ENCODE measurements around the gene IL10RA. TPM values are rescaled to one million over a fixed set of nuclear protein-coding genes. Genes with fewer than 3 reads are reported as not detected.

IL10RA gene
- total RNA-seq, 3 donors from 2014 or later, result 9.3 to 25.9 (median 12.5) TPM

DNA sequence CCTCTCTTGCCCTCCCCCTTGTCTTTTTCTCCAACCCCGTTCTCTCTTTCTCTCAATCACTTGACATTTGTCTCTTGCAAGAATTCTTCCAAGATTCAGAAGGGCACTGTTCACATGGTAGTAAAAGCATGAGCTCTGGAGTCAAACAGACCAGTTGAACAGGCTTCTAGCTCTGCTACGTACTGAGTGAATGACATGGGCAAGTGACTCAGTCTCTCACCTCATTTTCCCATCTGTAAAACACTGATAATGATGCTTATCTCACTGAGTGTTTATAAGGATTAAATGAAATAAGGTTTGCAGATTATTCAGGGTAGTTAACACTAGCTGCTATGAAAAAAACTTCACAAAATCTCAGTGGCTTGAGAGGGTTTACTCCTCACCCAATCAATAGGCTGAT is 5.9 kb upstream of the IL10RA start:
- no peaks in the 10 kb centered on the region for H3K9me3 ChIP-seq
- H3K4me1 ChIP-seq (ENCODE audit: low read depth), result no peaks in the 10 kb centered on the region
- ATAC-seq (no peak), DNase-seq (no peak)
- TF ChIP-seq, protein P1, sequence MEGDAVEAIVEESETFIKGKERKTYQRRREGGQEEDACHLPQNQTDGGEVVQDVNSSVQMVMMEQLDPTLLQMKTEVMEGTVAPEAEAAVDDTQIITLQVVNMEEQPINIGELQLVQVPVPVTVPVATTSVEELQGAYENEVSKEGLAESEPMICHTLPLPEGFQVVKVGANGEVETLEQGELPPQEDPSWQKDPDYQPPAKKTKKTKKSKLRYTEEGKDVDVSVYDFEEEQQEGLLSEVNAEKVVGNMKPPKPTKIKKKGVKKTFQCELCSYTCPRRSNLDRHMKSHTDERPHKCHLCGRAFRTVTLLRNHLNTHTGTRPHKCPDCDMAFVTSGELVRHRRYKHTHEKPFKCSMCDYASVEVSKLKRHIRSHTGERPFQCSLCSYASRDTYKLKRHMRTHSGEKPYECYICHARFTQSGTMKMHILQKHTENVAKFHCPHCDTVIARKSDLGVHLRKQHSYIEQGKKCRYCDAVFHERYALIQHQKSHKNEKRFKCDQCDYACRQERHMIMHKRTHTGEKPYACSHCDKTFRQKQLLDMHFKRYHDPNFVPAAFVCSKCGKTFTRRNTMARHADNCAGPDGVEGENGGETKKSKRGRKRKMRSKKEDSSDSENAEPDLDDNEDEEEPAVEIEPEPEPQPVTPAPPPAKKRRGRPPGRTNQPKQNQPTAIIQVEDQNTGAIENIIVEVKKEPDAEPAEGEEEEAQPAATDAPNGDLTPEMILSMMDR (IDR thresholded peaks at IDR 0.05), result no peak
- H3K4me3 ChIP-seq, result no peak overlapping the region
- no peaks in the 10 kb centered on the region for H3K36me3 ChIP-seq (ENCODE audit: low read depth)
- intact Hi-C loops (cut with DNase I, micrococcal nuclease), result no loop called here

DNA sequence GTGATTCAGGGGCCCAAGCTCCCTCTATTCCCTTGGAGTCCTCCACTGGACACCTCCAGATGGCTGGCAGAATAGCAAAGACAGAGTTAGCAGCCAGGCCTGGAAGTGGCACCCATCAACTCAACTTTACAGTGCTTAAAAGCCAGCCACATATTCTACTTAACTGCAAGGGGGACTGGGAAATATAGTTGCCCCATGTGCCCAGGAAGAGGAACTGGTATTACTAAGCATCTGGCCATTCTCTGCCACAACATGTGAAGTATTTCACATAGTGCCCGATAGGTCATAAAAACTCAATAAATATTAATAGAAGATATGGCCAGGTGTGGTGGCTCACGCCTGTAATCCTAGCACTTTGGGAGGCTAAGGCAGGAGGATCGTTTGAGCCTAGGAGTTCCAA is 5.5 kb upstream of the IL10RA start:
- no peak for DNase-seq
- Histone ChIP-seq H3K4me1 (ENCODE audit: low read depth) (no peaks in the 10 kb centered on the region), H3K4me3 (no peak overlapping the region), H3K36me3 (ENCODE audit: low read depth) (no peaks in the 10 kb centered on the region), H3K9me3 (no peaks in the 10 kb centered on the region)
- TF ChIP-seq, protein P1 (IDR thresholded peaks at IDR 0.05), result no peak
- intact Hi-C loops (cut with DNase I, micrococcal nuclease), result no loop called here
- ATAC-seq, result no peak

DNA sequence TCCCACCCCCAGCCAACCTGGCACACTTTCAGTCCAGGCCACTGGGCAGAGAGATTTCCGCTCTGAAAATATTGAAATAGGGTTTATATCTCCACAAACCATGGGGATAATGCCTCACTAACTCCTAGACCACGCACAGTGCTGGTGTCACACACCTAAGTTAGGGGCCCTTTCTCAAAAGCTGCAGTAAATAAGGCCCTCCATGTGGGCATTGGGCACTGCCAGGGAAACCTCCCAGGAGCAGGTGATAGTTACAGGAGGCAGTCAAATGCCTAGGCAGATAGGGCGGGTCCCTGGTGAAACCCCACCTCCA is 3.1 kb upstream of the IL10RA start:
- H3K4me1 ChIP-seq (ENCODE audit: low read depth), result no peaks in the 10 kb centered on the region
- no peaks in the 10 kb centered on the region for H3K9me3 ChIP-seq
- TF ChIP-seq, protein P1 (IDR thresholded peaks at IDR 0.05), result no peak
- intact Hi-C loops (cut with DNase I, micrococcal nuclease), result no loop called here
- ATAC-seq, result no peak
- no peaks in the 10 kb centered on the region for H3K36me3 ChIP-seq (ENCODE audit: low read depth)
- DNase-seq, result no peak
- no peak overlapping the region for H3K4me3 ChIP-seq

DNA sequence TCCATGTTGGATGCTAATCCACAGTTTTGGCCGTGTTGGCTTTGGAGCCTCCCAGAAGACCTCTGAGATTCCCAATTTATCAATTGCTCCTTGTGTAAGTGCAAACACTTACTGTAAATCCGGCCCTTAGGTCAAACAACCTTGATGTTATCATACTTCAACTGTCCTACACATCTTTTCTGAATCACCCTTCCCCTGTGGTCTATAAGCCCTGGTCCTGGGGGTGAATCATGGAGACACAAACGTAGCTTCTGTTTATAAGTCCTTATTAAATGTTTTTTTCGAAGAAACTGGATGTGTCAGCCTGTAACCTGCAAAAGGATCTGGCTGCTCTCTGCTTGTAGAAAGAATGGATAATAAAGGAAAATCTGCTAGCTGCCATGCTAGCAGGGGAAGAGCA is 1.7 kb upstream of the IL10RA start:
- Histone ChIP-seq H3K4me3 (no peak overlapping the region), H3K4me1 (ENCODE audit: low read depth) (no peaks in the 10 kb centered on the region), H3K9me3 (no peaks in the 10 kb centered on the region), H3K36me3 (ENCODE audit: low read depth) (no peaks in the 10 kb centered on the region)
- TF ChIP-seq, protein P1 (IDR thresholded peaks at IDR 0.05), result no peak
- ATAC-seq (no peak), DNase-seq (no peak)
- intact Hi-C loops (cut with DNase I, micrococcal nuclease), result no loop called here

DNA sequence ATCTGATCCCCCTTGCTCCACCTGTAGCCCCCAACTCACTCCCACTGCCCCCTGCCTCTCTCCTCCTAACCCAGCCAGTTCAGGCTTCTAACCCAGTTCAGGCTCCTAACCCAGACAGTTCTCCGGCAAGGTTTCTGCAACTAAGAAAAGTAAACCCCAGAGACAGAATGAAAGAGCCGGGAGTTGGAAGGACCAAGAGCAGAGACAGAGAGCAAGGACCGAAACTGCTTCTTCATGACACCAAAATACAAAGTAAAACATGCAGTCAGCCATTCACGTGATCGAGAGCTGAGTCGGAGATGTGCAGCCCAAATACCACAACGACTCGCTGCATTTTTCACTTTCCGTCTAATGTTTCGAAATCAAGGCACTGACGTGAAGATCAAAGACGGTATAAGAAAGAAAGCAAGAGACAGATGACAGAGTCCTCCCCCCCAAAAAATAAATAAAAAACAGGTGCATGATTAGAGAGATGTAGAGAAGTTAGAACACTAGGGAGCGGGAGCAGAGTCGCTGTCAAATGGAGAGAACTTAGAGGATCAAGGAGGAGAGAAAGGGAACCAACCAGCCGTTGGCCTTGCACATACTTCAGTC is 884 bp downstream of the IL10RA start:
- intact Hi-C loops (cut with DNase I, micrococcal nuclease), result no loop called here
- DNase-seq, result peak in 1 of 3 donors; percentile 54
- Histone ChIP-seq H3K36me3 (ENCODE audit: low read depth) (no peaks in the 10 kb centered on the region), H3K4me1 (ENCODE audit: low read depth) (no peaks in the 10 kb centered on the region), H3K9me3 (no peaks in the 10 kb centered on the region), H3K4me3 (peak overlapping the region; percentile 23)
- ATAC-seq, result peak; percentile 8
- TF ChIP-seq, protein P1 (IDR thresholded peaks at IDR 0.05), result no peak

Data from mucosa of descending colon (tissue), 3 donors.